Endodermal cell (in vitro differentiated cells): ENCODE data around the gene SMIM1. TPM values are rescaled to one million over a fixed set of nuclear protein-coding genes. Genes with fewer than 3 reads are reported as not detected.

Source experiments
- DNase-seq: peaks from one replicate; pipeline ENCODE4 v3.0.0-alpha.2; 2017
- H3K27ac ChIP-seq: 2 replicates; pipeline ENCODE4 v1.5.1; 2013; ENCODE audit warnings: mild to moderate bottlenecking, low read depth, low read length, moderate library complexity
- H3K27me3 ChIP-seq: 2 replicates; pipeline ENCODE4 v1.6.1; 2013; ENCODE audit warnings: mild to moderate bottlenecking, low read length, moderate library complexity; ENCODE audit not compliant: insufficient read depth, control insufficient read depth, poor library complexity, severe bottlenecking
- H3K36me3 ChIP-seq: 2 replicates; pipeline ENCODE4 v1.7.0; 2013; ENCODE audit warnings: mild to moderate bottlenecking, low read length, moderate library complexity; ENCODE audit not compliant: control insufficient read depth, insufficient read depth
- H3K4me1 ChIP-seq: one replicate; pipeline ENCODE4 v1.7.0; 2013; ENCODE audit warnings: low read length; ENCODE audit not compliant: control insufficient read depth, insufficient read depth
- H3K4me3 ChIP-seq: 2 replicates; pipeline ENCODE4 v1.5.1; 2013; ENCODE audit warnings: mild to moderate bottlenecking, low read length, moderate library complexity
- H3K9ac ChIP-seq: 2 replicates; pipeline ENCODE4 v1.6.1; 2013; ENCODE audit warnings: mild to moderate bottlenecking, low read length, moderate library complexity; ENCODE audit not compliant: poor library complexity, severe bottlenecking; ENCODE audit errors: extremely low read depth
- H3K9me3 ChIP-seq: 2 replicates; pipeline ENCODE4 v1.6.1; 2013; ENCODE audit warnings: mild to moderate bottlenecking, low read length, moderate library complexity; ENCODE audit not compliant: control insufficient read depth
- H3K27ac Mint-ChIP-seq: 2 replicates; pipeline ENCODE4 v1.8.0; 2020; ENCODE audit warnings: mixed read lengths
- H3K27me3 Mint-ChIP-seq: 2 replicates; pipeline ENCODE4 v1.8.0; 2021; ENCODE audit warnings: mild to moderate bottlenecking, mixed read lengths; ENCODE audit not compliant: insufficient read depth
- H3K36me3 Mint-ChIP-seq: 2 replicates; pipeline ENCODE4 v1.8.0; 2020; ENCODE audit warnings: low read depth, mixed read lengths
- H3K4me1 Mint-ChIP-seq: 2 replicates; pipeline ENCODE4 v1.8.0; 2020; ENCODE audit warnings: mixed read lengths
- H3K4me3 Mint-ChIP-seq: 2 replicates; pipeline ENCODE4 v1.8.0; 2020; ENCODE audit warnings: mild to moderate bottlenecking, moderate library complexity, mixed read lengths
- H3K9me3 Mint-ChIP-seq: 2 replicates; pipeline ENCODE4 v1.8.0; 2020; ENCODE audit warnings: mild to moderate bottlenecking, mixed read lengths
- WGBS, 2 experiments: methylation state at CpG; one replicate each; pipeline versions ENCODE4 v1.1.5 to v1.1.7; 2013; ENCODE audit warnings: missing lambda C conversion rate in 2 of 2, mixed read lengths in 1 of 2; ENCODE audit not compliant: insufficient coverage in 1 of 2, insufficient read length in 1 of 2; 5-methylcytosine and 5-hydroxymethylcytosine counted together
- total RNA-seq, 2 donors: library from RNA; stranded (reverse); fragmentation: NEBNext Ultra II Directional in 1 of 2; extraction: Animal tissue kit (Norgen Biotek cat#: 25700) in 1 of 2; gene quantifications; 2 replicates in 1 of 2; 3 replicates in 1 of 2; pipeline ENCODE4 v1.2.1, GENCODE V29; 2021
- TF ChIP-seq, protein P1 (sequence below): fragments of 200-600 bp; sonication (generic); conservative IDR thresholded peaks from 2 replicates; pipeline ENCODE4 v1.5.0; 2021; ENCODE audit warnings: antibody characterized with exemption, mild to moderate bottlenecking

Gene SMIM1
- total RNA-seq, 2 donors from 2014 or later, result 11.1 to 15.0 TPM

- TF ChIP-seq, protein P1, sequence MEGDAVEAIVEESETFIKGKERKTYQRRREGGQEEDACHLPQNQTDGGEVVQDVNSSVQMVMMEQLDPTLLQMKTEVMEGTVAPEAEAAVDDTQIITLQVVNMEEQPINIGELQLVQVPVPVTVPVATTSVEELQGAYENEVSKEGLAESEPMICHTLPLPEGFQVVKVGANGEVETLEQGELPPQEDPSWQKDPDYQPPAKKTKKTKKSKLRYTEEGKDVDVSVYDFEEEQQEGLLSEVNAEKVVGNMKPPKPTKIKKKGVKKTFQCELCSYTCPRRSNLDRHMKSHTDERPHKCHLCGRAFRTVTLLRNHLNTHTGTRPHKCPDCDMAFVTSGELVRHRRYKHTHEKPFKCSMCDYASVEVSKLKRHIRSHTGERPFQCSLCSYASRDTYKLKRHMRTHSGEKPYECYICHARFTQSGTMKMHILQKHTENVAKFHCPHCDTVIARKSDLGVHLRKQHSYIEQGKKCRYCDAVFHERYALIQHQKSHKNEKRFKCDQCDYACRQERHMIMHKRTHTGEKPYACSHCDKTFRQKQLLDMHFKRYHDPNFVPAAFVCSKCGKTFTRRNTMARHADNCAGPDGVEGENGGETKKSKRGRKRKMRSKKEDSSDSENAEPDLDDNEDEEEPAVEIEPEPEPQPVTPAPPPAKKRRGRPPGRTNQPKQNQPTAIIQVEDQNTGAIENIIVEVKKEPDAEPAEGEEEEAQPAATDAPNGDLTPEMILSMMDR, result no peak
- no peak overlapping the region for H3K9ac ChIP-seq
- H3K4me3 ChIP-seq, result no peak overlapping the region
- Mint-ChIP-seq H3K4me1 (no peaks in the 10 kb centered on the region), H3K36me3 (peaks cover 22% of the 10 kb centered on the region), H3K27ac (no peak overlapping the region), H3K27me3 (no peaks in the 10 kb centered on the region), H3K4me3 (no peak overlapping the region), H3K9me3 (no peaks in the 10 kb centered on the region)
- 93 to 96% methylated on average over 10 to 13 of the region's 13 CpGs for WGBS, 2 experiments
- peaks cover 12% of the 10 kb centered on the region for H3K9me3 ChIP-seq
- no peaks in the 10 kb centered on the region for H3K27me3 ChIP-seq
- no peak for DNase-seq
- H3K4me1 ChIP-seq, result no peaks in the 10 kb centered on the region
- no peak overlapping the region for H3K27ac ChIP-seq
- H3K36me3 ChIP-seq, result peaks cover 43% of the 10 kb centered on the region
These were observed 36.4 kb upstream of the SMIM1 start for GRCh38 chr1:3736131-3736561.

DNA sequence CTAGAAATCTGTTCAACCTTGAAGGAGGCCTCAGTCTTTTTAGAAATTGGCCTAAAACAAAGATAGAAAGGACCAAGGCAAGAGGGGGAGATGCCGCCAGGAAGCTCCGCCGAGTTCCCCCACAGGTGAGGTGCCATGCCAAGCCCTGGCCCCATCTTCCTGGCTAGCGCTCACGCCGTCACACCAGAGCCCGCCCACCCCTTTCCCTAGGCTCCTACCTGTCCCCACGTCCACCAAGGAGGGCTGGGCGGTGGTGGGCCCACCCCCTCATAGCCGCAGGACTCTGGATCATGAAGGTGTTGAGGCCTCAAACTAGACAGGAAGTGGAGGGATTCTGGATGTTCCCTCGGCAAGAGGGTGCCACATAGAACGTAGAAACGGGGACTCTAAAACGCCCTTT is 35.8 kb upstream of the SMIM1 start:
- Histone ChIP-seq H3K27me3 (no peaks in the 10 kb centered on the region), H3K9me3 (peaks cover 12% of the 10 kb centered on the region), H3K4me3 (no peak overlapping the region), H3K4me1 (no peaks in the 10 kb centered on the region), H3K27ac (no peak overlapping the region), H3K9ac (no peak overlapping the region), H3K36me3 (peaks cover 49% of the 10 kb centered on the region)
- Mint-ChIP-seq H3K27ac (no peak overlapping the region), H3K36me3 (peaks cover 25% of the 10 kb centered on the region), H3K4me1 (no peaks in the 10 kb centered on the region), H3K27me3 (no peaks in the 10 kb centered on the region), H3K4me3 (no peak overlapping the region), H3K9me3 (no peaks in the 10 kb centered on the region)
- TF ChIP-seq, protein P1, result no peak
- no peak for DNase-seq
- 85 to 93% methylated on average over 7 to 14 of the region's 14 CpGs for WGBS, 2 experiments

GRCh38 chr1:3738943-3739342 is 33.6 kb upstream of the SMIM1 start:
- H3K27me3 Mint-ChIP-seq, result no peaks in the 10 kb centered on the region

More at GRCh38 chr1:3738943-3739342, 33.6 kb upstream of the SMIM1 start:
- H3K4me3 Mint-ChIP-seq, result no peak overlapping the region
- Histone ChIP-seq H3K36me3 (peaks cover 64% of the 10 kb centered on the region), H3K9me3 (peaks cover 12% of the 10 kb centered on the region), H3K27ac (no peak overlapping the region), H3K4me3 (no peak overlapping the region), H3K4me1 (no peaks in the 10 kb centered on the region), H3K9ac (no peak overlapping the region), H3K27me3 (no peaks in the 10 kb centered on the region)
- H3K36me3 Mint-ChIP-seq, result peaks cover 43% of the 10 kb centered on the region
- H3K9me3 Mint-ChIP-seq, result no peaks in the 10 kb centered on the region
- DNase-seq, result no peak
- H3K27ac Mint-ChIP-seq, result no peak overlapping the region
- TF ChIP-seq, protein P1, result no peak
- no peaks in the 10 kb centered on the region for H3K4me1 Mint-ChIP-seq
- WGBS, 2 experiments, result 95 to 100% methylated on average over 2 to 12 of the region's 12 CpGs
